GM23338 (cell line): ENCODE measurements around the gene PTER. TPM values are rescaled to one million over a fixed set of nuclear protein-coding genes. Genes with fewer than 3 reads are reported as not detected.

Experiments used
- ATAC-seq: fragments of 200-7000 bp; cut with Tn5 transposase; 3 replicates; pipeline ENCODE4 v1.9.1; 2020
- DNase-seq: peaks from one replicate; pipeline ENCODE4 v3.0.0-alpha.2; 2015; ENCODE audit warnings: low spot score
- H2AFZ ChIP-seq: fragments of 200-600 bp; sonication (generic); 2 replicates; pipeline ENCODE4 v1.8.0; 2016; ENCODE audit warnings: antibody characterized with exemption, mild to moderate bottlenecking, moderate library complexity
- H3F3A ChIP-seq: fragments of 200-600 bp; sonication (generic); replicated peaks from 2 replicates; pipeline ENCODE4 v1.8.0; 2017; ENCODE audit warnings: antibody characterized with exemption, mixed run types, low read depth
- H3K27ac ChIP-seq: fragments of 200-600 bp; sonication (generic); 2 replicates; pipeline ENCODE4 v1.6.1; 2016; ENCODE audit warnings: low read depth
- H3K27me3 ChIP-seq: fragments of 200-600 bp; sonication (generic); 2 replicates; pipeline ENCODE4 v1.8.0; 2016; ENCODE audit warnings: mild to moderate bottlenecking, mixed run types, moderate library complexity; ENCODE audit not compliant: insufficient read depth
- H3K36me3 ChIP-seq: fragments of 200-600 bp; sonication (generic); 2 replicates; pipeline ENCODE4 v1.8.0; 2016; ENCODE audit warnings: mild to moderate bottlenecking; ENCODE audit not compliant: insufficient read depth
- H3K4me1 ChIP-seq: fragments of 200-600 bp; sonication (generic); 2 replicates; pipeline ENCODE4 v1.8.0; 2016; ENCODE audit warnings: mild to moderate bottlenecking, moderate library complexity; ENCODE audit not compliant: insufficient read depth
- H3K4me2 ChIP-seq: fragments of 200-600 bp; sonication (generic); 2 replicates; pipeline ENCODE4 v1.7.1; 2017; ENCODE audit warnings: mixed run types
- H3K4me3 ChIP-seq: fragments of 200-600 bp; sonication (generic); 2 replicates; pipeline ENCODE4 v1.6.1; 2016; ENCODE audit warnings: mixed run types
- H3K79me2 ChIP-seq: fragments of 200-600 bp; sonication (generic); replicated peaks from 2 replicates; pipeline ENCODE4 v1.8.0; 2017; ENCODE audit warnings: mild to moderate bottlenecking; ENCODE audit not compliant: insufficient read depth
- H3K9me2 ChIP-seq: fragments of 200-600 bp; sonication (generic); 2 replicates; pipeline ENCODE4 v1.8.0; 2017; ENCODE audit not compliant: insufficient read depth
- H4K20me1 ChIP-seq: fragments of 200-600 bp; sonication (generic); replicated peaks from 2 replicates; pipeline ENCODE4 v1.8.0; 2017; ENCODE audit warnings: mild to moderate bottlenecking; ENCODE audit not compliant: insufficient read depth
- H3K27ac Mint-ChIP-seq: 2 replicates; pipeline ENCODE4 v1.8.0; 2020; ENCODE audit warnings: inconsistent platforms, mild to moderate bottlenecking, moderate library complexity, mixed read lengths
- H3K27me3 Mint-ChIP-seq: 3 replicates; pipeline ENCODE4 v1.8.0; 2022; ENCODE audit warnings: low read depth, mild to moderate bottlenecking, moderate library complexity, mixed read lengths, inconsistent platforms; ENCODE audit not compliant: insufficient read depth, poor library complexity
- H3K36me3 Mint-ChIP-seq: 3 replicates; pipeline ENCODE4 v1.8.0; 2021; ENCODE audit warnings: low read depth, mild to moderate bottlenecking, inconsistent platforms, moderate library complexity, mixed read lengths
- H3K4me1 Mint-ChIP-seq: 3 replicates; pipeline ENCODE4 v1.8.0; 2020; ENCODE audit warnings: mild to moderate bottlenecking, inconsistent platforms, mixed read lengths
- H3K4me3 Mint-ChIP-seq: 3 replicates; pipeline ENCODE4 v1.8.0; 2021; ENCODE audit warnings: moderate library complexity, mild to moderate bottlenecking, inconsistent platforms, mixed read lengths
- H3K9me3 Mint-ChIP-seq: 3 replicates; pipeline ENCODE4 v1.8.0; 2020; ENCODE audit warnings: moderate library complexity, mild to moderate bottlenecking, inconsistent platforms, mixed read lengths
- CTCF ChIP-seq, 2 experiments: fragments of 200-600 bp in 1 of 2; sonication (generic) in 1 of 2; conservative IDR thresholded peaks; 2 replicates each; pipeline versions ENCODE4 v1.5.1 to v1.6.1; 2016 to 2017; ENCODE audit warnings: antibody characterized with exemption in 2 of 2, low read depth in 2 of 2, mild to moderate bottlenecking in 2 of 2, moderate library complexity in 1 of 2
- JUNB ChIP-seq: IDR thresholded peaks from one replicate; pipeline ENCODE4 v1.6.1; 2016; ENCODE audit warnings: antibody characterized with exemption; ENCODE audit not compliant: unreplicated experiment
- POLR2AphosphoS5 ChIP-seq: IDR thresholded peaks from 2 replicates; pipeline ENCODE4 v1.6.1; 2016; ENCODE audit warnings: antibody characterized with exemption, low read depth
- polyA plus RNA-seq: library from polyadenylated mRNA; unstranded; fragments of >200 nt; fragmentation: Nextera tagmentation; extraction: Ambion mirVana; gene quantifications from 2 replicates; pipeline ENCODE4 v1.2.1, GENCODE V29; 2016
- total RNA-seq: library from RNA; depleted of rRNA; stranded (reverse); fragments of >200 nt; shearing (Covaris generic); gene quantifications from 2 replicates; pipeline ENCODE4 v1.2.3, GENCODE V29; 2014

PTER gene
- total and polyA plus RNA-seq, 2 experiments from 2014 or later, result 4.8 to 4.9 TPM

DNA sequence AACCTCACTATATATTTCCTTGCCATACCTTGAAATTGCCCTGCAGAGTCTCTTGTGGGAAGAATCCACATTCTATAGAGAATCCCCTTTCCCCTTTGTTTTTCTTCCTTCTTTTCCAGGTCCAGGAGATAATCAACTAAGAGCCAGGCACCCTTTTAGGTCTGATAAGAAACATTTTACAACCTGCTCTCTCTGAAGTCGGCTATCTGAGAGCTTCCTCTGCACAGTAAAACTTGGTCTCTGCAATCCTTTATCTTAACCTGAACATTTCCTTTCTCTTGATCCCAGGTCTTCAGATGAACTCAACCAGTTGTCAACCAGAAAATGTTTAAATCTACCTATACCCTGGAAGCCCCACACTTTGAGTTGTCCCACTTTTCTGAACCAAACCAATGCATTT lies 19.5 kb upstream of the PTER start:
- Histone ChIP-seq H3K79me2 (no peaks in the 10 kb centered on the region), H3K4me3 (no peak overlapping the region), H2AFZ (no peak overlapping the region), H3K9me2 (no peaks in the 10 kb centered on the region), H3K4me2 (no peak overlapping the region), H3K36me3 (no peaks in the 10 kb centered on the region), H3K4me1 (peaks cover 4% of the 10 kb centered on the region; the same call in 1 of the 2 replicates), H3F3A (no peaks in the 10 kb centered on the region), H3K27me3 (no peaks in the 10 kb centered on the region), H3K27ac (no peak overlapping the region), H4K20me1 (no peaks in the 10 kb centered on the region)
- Mint-ChIP-seq H3K27me3 (peaks cover 1% of the 10 kb centered on the region), H3K4me3 (no peak overlapping the region), H3K9me3 (no peaks in the 10 kb centered on the region; the same call in 2 of the 3 replicates), H3K4me1 (peaks cover 14% of the 10 kb centered on the region), H3K27ac (no peak overlapping the region), H3K36me3 (no peaks in the 10 kb centered on the region)
- ATAC-seq, result no peak
- DNase-seq, result no peak
- TF ChIP-seq POLR2AphosphoS5, result no peak

GRCh38 chr10:16423599-16423998 lies 13.2 kb upstream of the PTER start:
- H3K9me2 ChIP-seq, result 0 out of 2 replicates have a peak, but pooled peaks cover 4% of the 10 kb centered on the region
- TF ChIP-seq JUNB (no peak), CTCF (conservative IDR thresholded peaks at IDR 0.05; ENCODE audit: low read depth in 2 of 2) (peak; percentile 39 to 43)
- H3F3A ChIP-seq, result no peaks in the 10 kb centered on the region
- Mint-ChIP-seq H3K9me3 (peaks cover 13% of the 10 kb centered on the region), H3K27me3 (peaks cover 3% of the 10 kb centered on the region), H3K4me1 (peaks cover 23% of the 10 kb centered on the region), H3K27ac (no peak overlapping the region), H3K36me3 (peaks cover 9% of the 10 kb centered on the region; the same call in 2 of the 3 replicates), H3K4me3 (no peak overlapping the region)
- peaks cover 5% of the 10 kb centered on the region; the same call in 1 of the 2 replicates for H3K4me1 ChIP-seq
- H4K20me1 ChIP-seq, result no peaks in the 10 kb centered on the region; the same call in 1 of the 2 replicates
- H3K4me3 ChIP-seq, result no peak overlapping the region
- ATAC-seq (peak; percentile 53; the same call in 2 of the 3 replicates), DNase-seq (peak; percentile 20)
- no peaks in the 10 kb centered on the region for H3K79me2 ChIP-seq
- H3K36me3 ChIP-seq, result no peaks in the 10 kb centered on the region; the same call in 1 of the 2 replicates
- no peak overlapping the region for H2AFZ ChIP-seq
- no peaks in the 10 kb centered on the region for H3K27me3 ChIP-seq
- H3K27ac ChIP-seq, result no peak overlapping the region
- H3K4me2 ChIP-seq, result no peak overlapping the region

- no peak overlapping the region for H3K27ac ChIP-seq
- Mint-ChIP-seq H3K36me3 (peaks cover 9% of the 10 kb centered on the region; the same call in 2 of the 3 replicates), H3K4me3 (no peak overlapping the region), H3K27ac (no peak overlapping the region; the same call in 1 of the 2 replicates), H3K9me3 (peaks cover 13% of the 10 kb centered on the region), H3K27me3 (peaks cover 6% of the 10 kb centered on the region), H3K4me1 (peaks cover 23% of the 10 kb centered on the region)
- H3K36me3 ChIP-seq, result no peaks in the 10 kb centered on the region; the same call in 1 of the 2 replicates
- H3F3A ChIP-seq, result no peaks in the 10 kb centered on the region
- H3K4me1 ChIP-seq, result peaks cover 5% of the 10 kb centered on the region; the same call in 1 of the 2 replicates
- no peaks in the 10 kb centered on the region for H3K79me2 ChIP-seq
- H4K20me1 ChIP-seq, result no peaks in the 10 kb centered on the region; the same call in 1 of the 2 replicates
- no peak overlapping the region for H3K4me3 ChIP-seq
- H2AFZ ChIP-seq, result 0 out of 2 replicates have a peak overlapping the region, but pooled peaks have one; percentile 43
- ATAC-seq (no peak), DNase-seq (no peak)
- no peak overlapping the region for H3K4me2 ChIP-seq
- no peaks in the 10 kb centered on the region for H3K27me3 ChIP-seq
- TF ChIP-seq CTCF (conservative IDR thresholded peaks at IDR 0.05; ENCODE audit: low read depth in 2 of 2) (no peak), JUNB (no peak)
- H3K9me2 ChIP-seq, result 0 out of 2 replicates have a peak, but pooled peaks cover 4% of the 10 kb centered on the region
Observed at GRCh38 chr10:16425449-16425848, 11.4 kb upstream of the PTER start.
